ENCODE data around the gene ZNF532.
"Not testable (repeated sequence)": the region's sequence is repeated elsewhere in the genome, so short reads cannot be mapped to it uniquely, and the experiment has no call there.

Gene ZNF532, protein sequence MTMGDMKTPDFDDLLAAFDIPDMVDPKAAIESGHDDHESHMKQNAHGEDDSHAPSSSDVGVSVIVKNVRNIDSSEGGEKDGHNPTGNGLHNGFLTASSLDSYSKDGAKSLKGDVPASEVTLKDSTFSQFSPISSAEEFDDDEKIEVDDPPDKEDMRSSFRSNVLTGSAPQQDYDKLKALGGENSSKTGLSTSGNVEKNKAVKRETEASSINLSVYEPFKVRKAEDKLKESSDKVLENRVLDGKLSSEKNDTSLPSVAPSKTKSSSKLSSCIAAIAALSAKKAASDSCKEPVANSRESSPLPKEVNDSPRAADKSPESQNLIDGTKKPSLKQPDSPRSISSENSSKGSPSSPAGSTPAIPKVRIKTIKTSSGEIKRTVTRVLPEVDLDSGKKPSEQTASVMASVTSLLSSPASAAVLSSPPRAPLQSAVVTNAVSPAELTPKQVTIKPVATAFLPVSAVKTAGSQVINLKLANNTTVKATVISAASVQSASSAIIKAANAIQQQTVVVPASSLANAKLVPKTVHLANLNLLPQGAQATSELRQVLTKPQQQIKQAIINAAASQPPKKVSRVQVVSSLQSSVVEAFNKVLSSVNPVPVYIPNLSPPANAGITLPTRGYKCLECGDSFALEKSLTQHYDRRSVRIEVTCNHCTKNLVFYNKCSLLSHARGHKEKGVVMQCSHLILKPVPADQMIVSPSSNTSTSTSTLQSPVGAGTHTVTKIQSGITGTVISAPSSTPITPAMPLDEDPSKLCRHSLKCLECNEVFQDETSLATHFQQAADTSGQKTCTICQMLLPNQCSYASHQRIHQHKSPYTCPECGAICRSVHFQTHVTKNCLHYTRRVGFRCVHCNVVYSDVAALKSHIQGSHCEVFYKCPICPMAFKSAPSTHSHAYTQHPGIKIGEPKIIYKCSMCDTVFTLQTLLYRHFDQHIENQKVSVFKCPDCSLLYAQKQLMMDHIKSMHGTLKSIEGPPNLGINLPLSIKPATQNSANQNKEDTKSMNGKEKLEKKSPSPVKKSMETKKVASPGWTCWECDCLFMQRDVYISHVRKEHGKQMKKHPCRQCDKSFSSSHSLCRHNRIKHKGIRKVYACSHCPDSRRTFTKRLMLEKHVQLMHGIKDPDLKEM (N-terminal part only)

GRCh38 chr18:58864146-58865032 lies at the start of gene ZNF532:
Gene ZNF532 (plus strand): TSS chr18:58864877. CDS start in a region left out here.
- DNase-seq (ENCODE audit: low spot score) = no peak

DNA sequence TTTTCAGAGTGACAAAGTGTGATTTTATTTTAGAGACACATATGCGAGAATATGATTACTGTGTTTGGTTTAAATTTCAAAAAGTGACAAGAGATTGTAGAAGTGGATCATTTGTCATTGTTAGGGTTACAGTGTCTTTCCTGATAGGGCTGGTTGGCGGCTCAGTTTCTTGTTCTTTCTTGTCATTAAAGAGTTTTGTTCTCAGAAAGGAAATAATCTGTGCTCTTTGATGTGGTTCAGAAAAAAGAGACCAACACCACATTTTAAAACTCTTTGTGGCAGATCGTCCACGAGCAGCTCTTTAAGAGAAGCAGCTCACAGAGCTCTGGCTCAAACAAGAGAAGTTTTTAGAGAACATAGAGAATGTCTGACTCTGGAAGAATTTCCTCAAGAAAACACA lies 45.6 kb upstream of the ZNF532 start:
- DNase-seq (ENCODE audit: low spot score) = no peak

GRCh38 chr18:58820251-58820650 lies 44.4 kb upstream of the ZNF532 start:
- no peak for DNase-seq (ENCODE audit: low spot score)

GRCh38 chr18:58822944-58823343 lies 41.7 kb upstream of the ZNF532 start:
- DNase-seq (ENCODE audit: low spot score) = no peak

DNA sequence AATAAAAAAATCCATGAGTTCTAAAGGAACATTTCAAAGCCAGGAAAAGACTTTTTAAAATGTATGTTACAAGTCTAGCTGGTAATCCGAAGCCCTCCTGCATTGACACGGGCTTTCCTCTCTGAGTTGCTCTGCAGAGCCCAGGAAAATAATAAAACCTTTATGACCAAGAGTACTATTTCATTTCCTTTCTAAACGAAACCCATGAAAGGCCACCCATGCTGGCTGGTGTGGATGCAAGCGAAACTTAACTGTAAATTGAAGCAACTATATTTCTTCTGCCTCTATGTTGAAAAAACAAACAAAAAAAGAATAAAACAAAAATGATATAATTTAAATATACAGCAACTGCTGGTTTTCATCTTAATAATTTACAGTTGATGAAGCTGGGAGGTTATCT lies 41.3 kb upstream of the ZNF532 start:
- no peak for DNase-seq (ENCODE audit: low spot score)

DNA sequence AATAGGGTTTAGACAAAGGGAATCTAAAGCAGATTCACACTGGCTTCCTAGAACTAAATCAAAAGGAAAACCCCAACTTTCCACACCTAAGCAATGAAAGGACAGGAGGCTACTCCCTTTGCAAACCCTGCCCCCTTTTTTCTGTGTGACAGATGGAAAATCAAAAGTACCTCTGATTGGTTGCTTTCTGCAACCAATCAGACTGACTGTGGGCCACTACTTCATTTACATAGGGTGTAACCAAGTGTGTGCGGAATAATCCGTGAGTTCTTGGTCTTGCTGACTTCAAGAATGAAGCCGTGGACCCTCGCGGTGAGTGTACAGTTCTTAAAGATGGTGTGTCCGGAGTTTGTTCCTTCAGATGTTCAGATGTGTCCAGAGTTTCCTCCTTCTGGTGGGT lies 37.8 kb upstream of the ZNF532 start:
- not testable (repeated sequence) for DNase-seq (ENCODE audit: low spot score)

- no peak for DNase-seq (ENCODE audit: low spot score)
These were observed 37.2 kb upstream of the ZNF532 start for GRCh38 chr18:58827428-58827827.

DNA sequence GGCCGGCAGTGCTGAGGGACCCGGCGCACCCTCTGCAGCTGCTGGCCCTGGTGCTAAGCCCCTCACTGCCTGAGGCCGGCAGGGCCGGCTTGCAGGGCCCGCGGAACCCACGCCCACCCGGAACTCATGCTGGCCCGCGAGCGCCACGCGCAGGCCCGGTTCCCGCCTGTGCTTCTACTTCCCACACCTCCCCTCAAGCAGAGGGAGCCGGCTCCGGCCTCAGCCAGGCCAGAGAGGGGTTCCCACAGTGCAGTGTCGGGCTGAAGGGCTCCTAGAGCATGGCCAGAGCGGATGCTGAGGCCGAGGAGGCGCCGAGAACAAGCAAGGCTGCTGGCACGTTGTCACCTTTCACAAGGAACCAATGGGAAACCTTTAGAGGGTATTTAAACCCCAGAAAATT lies 36.8 kb upstream of the ZNF532 start:
- DNase-seq (ENCODE audit: low spot score) = no peak

- DNase-seq (ENCODE audit: low spot score) = no peak
These were observed 36.1 kb upstream of the ZNF532 start for GRCh38 chr18:58828399-58829121.

DNA sequence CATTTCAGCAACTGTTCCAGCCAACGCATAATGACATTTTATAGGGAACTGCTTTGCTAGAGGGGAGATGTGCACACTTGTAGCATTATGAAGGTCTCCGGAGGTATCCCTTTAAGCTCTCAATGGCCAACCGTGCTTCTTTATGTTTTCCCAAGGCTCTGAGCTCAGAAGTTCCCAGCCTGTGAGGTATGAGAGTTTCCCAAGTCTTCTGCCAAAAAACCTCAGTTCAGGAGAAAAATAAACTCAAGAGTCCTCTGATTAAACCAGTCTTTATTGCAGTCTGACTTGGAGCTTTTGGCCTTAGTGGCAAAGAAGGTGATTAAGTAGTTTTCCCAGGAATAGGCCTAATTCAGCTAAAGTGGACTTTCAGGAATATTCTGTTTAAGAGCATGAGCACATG lies 35.4 kb upstream of the ZNF532 start:
- no peak for DNase-seq (ENCODE audit: low spot score)

GRCh38 chr18:58829886-58830285 lies 34.8 kb upstream of the ZNF532 start:
- DNase-seq (ENCODE audit: low spot score) = not testable (repeated sequence)

DNA sequence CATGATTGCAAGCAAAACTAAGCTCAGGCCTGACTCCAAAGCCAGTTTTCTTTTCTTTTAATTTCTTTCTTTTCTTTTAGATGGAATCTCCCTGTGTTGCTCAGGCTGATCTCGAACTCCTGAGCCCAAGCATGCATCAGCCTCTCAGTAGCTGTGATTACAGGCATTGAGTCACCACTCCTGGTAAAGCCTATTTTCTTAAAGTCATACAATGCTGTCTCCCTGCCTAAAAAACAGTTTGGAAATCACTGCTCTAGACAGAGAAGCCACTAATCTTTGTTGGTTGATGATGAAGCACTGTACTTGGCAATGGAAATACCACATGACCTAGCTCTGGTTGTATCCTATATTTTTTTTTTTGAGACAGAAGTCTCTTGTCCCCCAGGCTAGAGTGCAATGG lies 33.1 kb upstream of the ZNF532 start:
- no peak for DNase-seq (ENCODE audit: low spot score)

DNA sequence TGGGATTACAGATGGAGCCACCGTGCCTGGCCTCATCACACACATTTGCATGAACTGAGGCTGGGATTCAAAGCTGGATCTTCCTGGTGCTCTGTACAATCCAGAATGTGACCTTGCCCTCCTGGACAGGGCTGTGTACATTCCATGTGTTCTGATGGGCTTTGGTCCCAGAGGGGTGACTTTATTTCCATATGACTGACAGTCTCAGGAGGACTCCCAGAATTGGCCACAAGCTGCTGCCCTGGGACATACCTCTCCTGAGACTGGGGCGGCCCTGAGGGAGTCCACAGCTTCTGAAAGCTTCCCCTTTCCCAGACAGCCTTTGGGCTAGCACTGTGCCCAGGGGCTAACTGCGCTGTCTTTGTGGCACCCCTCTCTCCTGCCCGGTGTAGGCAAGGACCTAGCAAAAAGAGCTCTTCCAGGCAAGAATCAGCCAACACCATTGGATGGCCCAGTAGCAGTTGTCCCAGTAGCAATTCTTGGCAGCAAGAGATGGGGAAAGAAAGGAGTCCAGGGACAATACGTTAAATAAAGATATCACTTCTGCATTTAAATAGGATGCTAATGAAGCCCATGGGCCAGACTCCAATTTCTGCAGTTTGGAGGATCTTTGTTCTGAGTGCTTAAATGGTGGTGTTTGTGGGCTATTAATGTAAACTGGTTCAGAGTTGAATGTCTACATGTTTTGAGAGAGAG lies 26.4 kb upstream of the ZNF532 start:
- DNase-seq (ENCODE audit: low spot score) = no peak

GRCh38 chr18:58838946-58839345 lies 25.7 kb upstream of the ZNF532 start:
- DNase-seq (ENCODE audit: low spot score) = no peak

- DNase-seq (ENCODE audit: low spot score) = no peak
These were observed 21.5 kb upstream of the ZNF532 start for GRCh38 chr18:58842978-58843687.

DNA sequence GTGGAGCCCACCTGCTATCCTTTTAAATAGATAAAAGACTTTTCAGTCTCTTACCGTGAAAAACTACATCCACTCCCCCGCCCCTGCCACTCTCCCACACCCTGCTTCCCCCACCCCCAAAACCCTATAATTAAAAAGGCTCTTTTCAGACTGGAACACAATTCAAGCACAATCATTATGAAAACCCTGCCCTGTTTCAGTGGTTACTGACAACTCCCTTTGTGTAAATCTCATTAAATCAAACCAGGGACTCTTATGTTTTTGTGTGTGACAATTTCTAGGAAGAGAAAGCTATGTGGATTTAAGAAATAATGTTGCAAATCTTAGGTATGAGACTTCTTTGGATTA lies 21.0 kb upstream of the ZNF532 start:
- no peak for DNase-seq (ENCODE audit: low spot score)

DNA sequence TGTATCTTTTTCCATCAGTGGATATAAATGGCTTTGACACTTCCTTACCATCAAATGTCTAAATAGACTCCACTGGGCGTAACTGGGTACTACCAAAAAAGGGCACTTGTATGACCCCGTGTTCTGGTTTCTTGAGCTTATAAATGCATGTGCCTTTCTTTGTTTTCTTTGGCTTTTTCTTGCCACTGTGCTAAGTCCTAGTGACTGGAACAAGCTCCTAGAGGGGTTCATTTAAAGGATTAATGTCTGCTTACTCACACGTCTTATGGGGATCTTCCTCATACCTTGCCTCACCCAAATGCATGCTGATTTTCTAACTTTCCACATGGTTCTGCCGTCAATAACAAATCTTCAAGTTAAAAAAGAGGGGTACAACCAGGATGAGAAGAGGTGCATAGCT lies 19.8 kb upstream of the ZNF532 start:
- no peak for DNase-seq (ENCODE audit: low spot score)

DNA sequence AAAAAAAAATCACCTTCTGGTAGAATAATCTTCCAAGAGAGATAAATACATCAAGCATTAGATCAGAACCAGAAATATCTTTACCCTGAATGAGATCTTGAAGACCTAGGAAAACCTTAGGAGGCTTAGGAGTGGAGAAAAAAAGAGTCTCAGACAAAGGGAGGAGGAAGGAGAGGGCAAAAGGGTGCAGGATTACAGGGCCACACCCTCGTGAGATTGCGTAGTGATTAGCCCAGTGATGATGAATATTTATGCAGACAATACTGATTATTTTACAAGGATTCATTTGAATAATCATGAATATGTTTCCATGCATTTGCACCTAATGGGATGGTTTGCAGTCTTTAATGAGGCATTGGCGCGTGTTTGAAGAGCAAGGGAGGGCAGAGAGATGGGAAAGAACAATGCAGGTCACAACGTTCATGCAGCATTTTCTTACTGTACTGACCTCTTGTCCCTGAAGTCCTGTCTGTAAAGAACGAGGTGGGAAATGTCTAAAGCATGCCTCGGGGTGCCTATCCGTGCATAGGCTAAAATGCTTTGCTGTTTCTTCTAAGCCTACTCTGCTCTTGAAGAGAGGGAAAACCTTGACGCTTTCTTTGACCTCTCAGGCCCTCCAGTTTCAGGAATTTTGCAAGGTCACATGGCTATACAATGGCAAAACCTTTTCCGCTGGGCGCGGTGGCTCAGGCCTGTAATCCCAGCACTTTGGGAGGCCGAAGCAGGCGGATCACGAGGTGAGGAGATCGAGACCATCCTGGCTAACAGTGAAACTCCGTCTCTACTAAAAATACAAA lies 18.6 kb upstream of the ZNF532 start:
- DNase-seq (ENCODE audit: low spot score) = no peak
